Ovary (tissue), 3 donors: ENCODE data around the gene FGFR2.

Experiments
- CTCF ChIP-seq, 3 donors: fragments of 450-650 bp in 2 of 3; fragments of 200-600 bp in 1 of 3; IDR thresholded peaks; one replicate each; pipeline versions ENCODE4 v1.5.1 to v1.8.0; 2016 to 2022; ENCODE audit warnings: antibody characterized with exemption in 3 of 3, mild to moderate bottlenecking in 1 of 3
- EP300 ChIP-seq: sonication (generic); formaldehyde crosslinking; IDR thresholded peaks from one replicate; pipeline ENCODE4 v1.6.1; 2017; ENCODE audit warnings: antibody characterized with exemption
- POLR2A ChIP-seq: fragments of 450-650 bp; IDR thresholded peaks from one replicate; pipeline ENCODE4 v1.6.1; 2017; ENCODE audit warnings: antibody characterized with exemption, mild to moderate bottlenecking, moderate library complexity
- donor health status: DM: no; HTN: no; CAD: no.

GRCh38 chr10:121501796-121502195 lies 96.4 kb downstream of the FGFR2 start:
- TF ChIP-seq POLR2A (no peak), CTCF (IDR thresholded peaks at IDR 0.05) (no peak), EP300 (no peak)
